H9 (cell line): ENCODE results near the gene TBC1D5. TPM values are rescaled to one million over a fixed set of nuclear protein-coding genes. Genes with fewer than 3 reads are reported as not detected.

Experiments
- DNase-seq: peaks from one replicate; pipeline ENCODE4 v3.0.0-alpha.2; 2017
- H2AFZ ChIP-seq: one replicate; pipeline ENCODE4 v1.6.1; 2013; ENCODE audit warnings: mild to moderate bottlenecking, low read length, control low read depth, moderate library complexity
- H2AK5ac ChIP-seq: 2 replicates; pipeline ENCODE4 v1.6.1; 2013; ENCODE audit warnings: low read length, control low read depth, mixed read lengths; ENCODE audit not compliant: insufficient read length
- H2BK120ac ChIP-seq: one replicate; pipeline ENCODE4 v1.6.1; 2013; ENCODE audit warnings: low read depth, mild to moderate bottlenecking, low read length, control low read depth, inconsistent platforms; ENCODE audit not compliant: poor library complexity, severe bottlenecking
- H2BK12ac ChIP-seq: 2 replicates; pipeline ENCODE4 v1.6.1; 2013; ENCODE audit warnings: low read length, control low read depth, mixed read lengths, low read depth; ENCODE audit not compliant: insufficient read length
- H2BK15ac ChIP-seq: 2 replicates; pipeline ENCODE4 v1.6.1; 2013; ENCODE audit warnings: low read depth, low read length, control low read depth
- H2BK20ac ChIP-seq: one replicate; pipeline ENCODE4 v1.6.1; 2013; ENCODE audit warnings: low read depth, mild to moderate bottlenecking, low read length, control low read depth, inconsistent platforms; ENCODE audit not compliant: poor library complexity, severe bottlenecking
- H2BK5ac ChIP-seq: 2 replicates; pipeline ENCODE4 v1.6.1; 2013; ENCODE audit warnings: low read length, control low read depth, mixed read lengths; ENCODE audit not compliant: insufficient read length
- H3K14ac ChIP-seq: 2 replicates; pipeline ENCODE4 v1.6.1; 2013; ENCODE audit warnings: low read length, control low read depth; ENCODE audit not compliant: insufficient read depth
- H3K18ac ChIP-seq: 2 replicates; pipeline ENCODE4 v1.6.1; 2013; ENCODE audit warnings: low read depth, mild to moderate bottlenecking, mixed read lengths, low read length, control low read depth; ENCODE audit not compliant: insufficient read length
- H3K23ac ChIP-seq: 2 replicates; pipeline ENCODE4 v1.6.1; 2013; ENCODE audit warnings: low read length, control low read depth, mixed read lengths, low read depth; ENCODE audit not compliant: insufficient read length
- H3K23me2 ChIP-seq: 2 replicates; pipeline ENCODE4 v1.6.1; 2013; ENCODE audit warnings: low read depth, mild to moderate bottlenecking, mixed read lengths, low read length, control low read depth; ENCODE audit not compliant: insufficient read length, poor library complexity, severe bottlenecking
- H3K27ac ChIP-seq: 2 replicates; pipeline ENCODE4 v1.5.1; 2013; ENCODE audit warnings: low read length, control low read depth, mixed read lengths, low read depth; ENCODE audit not compliant: insufficient read length
- H3K27me3 ChIP-seq: 2 replicates; pipeline ENCODE4 v1.6.1; 2013; ENCODE audit warnings: low read length, control low read depth, inconsistent platforms; ENCODE audit not compliant: insufficient read depth
- H3K4ac ChIP-seq: 2 replicates; pipeline ENCODE4 v1.6.1; 2013; ENCODE audit warnings: low read depth, mild to moderate bottlenecking, control low read depth, inconsistent platforms, low read length, moderate library complexity
- H3K4me1 ChIP-seq: 2 replicates; pipeline ENCODE4 v1.6.1; 2013; ENCODE audit warnings: low read length, control low read depth, inconsistent platforms; ENCODE audit not compliant: insufficient read depth
- H3K4me2 ChIP-seq: 2 replicates; pipeline ENCODE4 v1.6.1; 2013; ENCODE audit warnings: low read length, control low read depth, mixed read lengths; ENCODE audit not compliant: insufficient read length, insufficient read depth
- H3K56ac ChIP-seq: 2 replicates; pipeline ENCODE4 v1.6.1; 2013; ENCODE audit warnings: low read depth, mild to moderate bottlenecking, mixed read lengths, low read length, control low read depth; ENCODE audit not compliant: insufficient read length
- H3K79me1 ChIP-seq: 2 replicates; pipeline ENCODE4 v1.6.1; 2013; ENCODE audit warnings: low read depth, mild to moderate bottlenecking, moderate library complexity, low read length, control low read depth, inconsistent platforms; ENCODE audit not compliant: insufficient read depth, poor library complexity, severe bottlenecking
- H3K79me2 ChIP-seq: 2 replicates; pipeline ENCODE4 v1.6.1; 2013; ENCODE audit warnings: low read length, control low read depth, inconsistent platforms; ENCODE audit not compliant: insufficient read depth
- H3K9ac ChIP-seq: 2 replicates; pipeline ENCODE4 v1.6.1; 2013; ENCODE audit warnings: low read length, control low read depth, mixed read lengths; ENCODE audit not compliant: insufficient read length; ENCODE audit errors: extremely low read depth
- H3K9me3 ChIP-seq: one replicate; pipeline ENCODE4 v1.6.1; 2013; ENCODE audit warnings: low read depth, low read length, inconsistent platforms; ENCODE audit not compliant: control insufficient read depth
- H3T11ph ChIP-seq: one replicate; pipeline ENCODE4 v1.6.1; 2013; ENCODE audit warnings: mild to moderate bottlenecking, low read length, control low read depth, inconsistent platforms
- H4K20me1 ChIP-seq: one replicate; pipeline ENCODE4 v1.6.1; 2013; ENCODE audit not compliant: control insufficient read depth, insufficient read length, insufficient read depth
- H4K5ac ChIP-seq: 2 replicates; pipeline ENCODE4 v1.6.1; 2013; ENCODE audit warnings: low read depth, mild to moderate bottlenecking, mixed read lengths, low read length, control low read depth; ENCODE audit not compliant: insufficient read length
- H4K8ac ChIP-seq: replicated peaks from 2 replicates; pipeline ENCODE4 v1.6.1; 2013; ENCODE audit warnings: low read length, control low read depth, mixed read lengths, low read depth; ENCODE audit not compliant: insufficient read length
- H4K91ac ChIP-seq: 2 replicates; pipeline ENCODE4 v1.6.1; 2013; ENCODE audit warnings: low read depth, mild to moderate bottlenecking, moderate library complexity, mixed read lengths, low read length, control low read depth; ENCODE audit not compliant: insufficient read length
- H3K27ac Mint-ChIP-seq, 3 experiments: 2 replicates in 2 of 3; 3 replicates in 1 of 3; pipeline ENCODE4 v1.8.0; 2020 to 2021; ENCODE audit warnings: mixed read lengths in 3 of 3, mild to moderate bottlenecking in 1 of 3, moderate library complexity in 1 of 3
- H3K27me3 Mint-ChIP-seq: 2 replicates; pipeline ENCODE4 v1.8.0; 2021; ENCODE audit warnings: low read depth, mild to moderate bottlenecking, moderate library complexity, mixed read lengths
- H3K36me3 Mint-ChIP-seq, 3 experiments: 2 replicates in 2 of 3; 3 replicates in 1 of 3; pipeline ENCODE4 v1.8.0; 2020 to 2021; ENCODE audit warnings: low read depth in 3 of 3, mixed read lengths in 3 of 3; ENCODE audit not compliant: insufficient read depth in 1 of 3
- H3K4me1 Mint-ChIP-seq, 2 experiments: 2 replicates each; pipeline ENCODE4 v1.8.0; 2020; ENCODE audit warnings: mixed read lengths in 2 of 2
- H3K4me3 Mint-ChIP-seq, 2 experiments: 2 replicates in 1 of 2; 3 replicates in 1 of 2; pipeline ENCODE4 v1.8.0; 2020 to 2021; ENCODE audit warnings: mild to moderate bottlenecking in 2 of 2, mixed read lengths in 2 of 2, moderate library complexity in 1 of 2
- H3K9me3 Mint-ChIP-seq, 2 experiments: 2 replicates in 1 of 2; 3 replicates in 1 of 2; pipeline ENCODE4 v1.8.0; 2020; ENCODE audit warnings: mild to moderate bottlenecking in 2 of 2, mixed read lengths in 2 of 2, moderate library complexity in 1 of 2
- WGBS: extraction: QIAGEN DNeasy Blood & Tissue Kit; methylation state at CpG from one replicate; pipeline ENCODE4 v1.1.7; 2013; ENCODE audit warnings: missing lambda C conversion rate, low lambda C conversion rate, mixed read lengths; ENCODE audit not compliant: insufficient read length; ENCODE audit errors: extremely low coverage; 5-methylcytosine and 5-hydroxymethylcytosine counted together
- total RNA-seq: library from RNA; stranded (reverse); gene quantifications from 2 replicates; pipeline ENCODE4 v1.2.1, GENCODE V29; 2021
- TF ChIP-seq, protein P1 (sequence below): fragments of 200-600 bp; sonication (generic); conservative IDR thresholded peaks from 3 replicates; pipeline ENCODE4 v1.8.0; 2021; ENCODE audit warnings: antibody characterized with exemption, mild to moderate bottlenecking

The TBC1D5 gene
- total RNA-seq, 1 experiment from 2014 or later = 25.0 TPM

- Histone ChIP-seq H2BK12ac (no peak overlapping the region), H2AFZ (no peak overlapping the region), H4K5ac (no peak overlapping the region), H3K27me3 (no peaks in the 10 kb centered on the region), H2BK20ac (no peak overlapping the region), H2AK5ac (no peak overlapping the region), H3K9me3 (no peaks in the 10 kb centered on the region), H3T11ph (no peak overlapping the region), H3K27ac (no peak overlapping the region), H2BK120ac (no peak overlapping the region), H3K4me1 (no peaks in the 10 kb centered on the region), H3K79me1 (no peaks in the 10 kb centered on the region), H3K56ac (no peak overlapping the region), H3K4me2 (no peak overlapping the region), H3K4ac (no peak overlapping the region), H3K23ac (no peak overlapping the region), H4K91ac (no peak overlapping the region), H2BK15ac (no peak overlapping the region), H3K18ac (no peak overlapping the region), H3K14ac (no peak overlapping the region), H4K20me1 (no peaks in the 10 kb centered on the region), H3K79me2 (no peaks in the 10 kb centered on the region), H3K23me2 (no peaks in the 10 kb centered on the region), H3K9ac (no peak overlapping the region), H4K8ac (no peak overlapping the region), H2BK5ac (no peak overlapping the region)
- no peaks in the 10 kb centered on the region for H3K4me1 Mint-ChIP-seq
- WGBS = no CpG with 5 or more reads among the region's 1 CpG
- TF ChIP-seq, protein P1, sequence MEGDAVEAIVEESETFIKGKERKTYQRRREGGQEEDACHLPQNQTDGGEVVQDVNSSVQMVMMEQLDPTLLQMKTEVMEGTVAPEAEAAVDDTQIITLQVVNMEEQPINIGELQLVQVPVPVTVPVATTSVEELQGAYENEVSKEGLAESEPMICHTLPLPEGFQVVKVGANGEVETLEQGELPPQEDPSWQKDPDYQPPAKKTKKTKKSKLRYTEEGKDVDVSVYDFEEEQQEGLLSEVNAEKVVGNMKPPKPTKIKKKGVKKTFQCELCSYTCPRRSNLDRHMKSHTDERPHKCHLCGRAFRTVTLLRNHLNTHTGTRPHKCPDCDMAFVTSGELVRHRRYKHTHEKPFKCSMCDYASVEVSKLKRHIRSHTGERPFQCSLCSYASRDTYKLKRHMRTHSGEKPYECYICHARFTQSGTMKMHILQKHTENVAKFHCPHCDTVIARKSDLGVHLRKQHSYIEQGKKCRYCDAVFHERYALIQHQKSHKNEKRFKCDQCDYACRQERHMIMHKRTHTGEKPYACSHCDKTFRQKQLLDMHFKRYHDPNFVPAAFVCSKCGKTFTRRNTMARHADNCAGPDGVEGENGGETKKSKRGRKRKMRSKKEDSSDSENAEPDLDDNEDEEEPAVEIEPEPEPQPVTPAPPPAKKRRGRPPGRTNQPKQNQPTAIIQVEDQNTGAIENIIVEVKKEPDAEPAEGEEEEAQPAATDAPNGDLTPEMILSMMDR = no peak
- H3K27me3 Mint-ChIP-seq = no peaks in the 10 kb centered on the region
- H3K27ac Mint-ChIP-seq = no peak overlapping the region
- no peaks in the 10 kb centered on the region for H3K36me3 Mint-ChIP-seq
- H3K9me3 Mint-ChIP-seq = no peaks in the 10 kb centered on the region
- no peak for DNase-seq
- H3K4me3 Mint-ChIP-seq = no peak overlapping the region
Observed at GRCh38 chr3:17469954-17470353, 272.5 kb downstream of the TBC1D5 start.
